HG03354 (cell line): Measurements from ENCODE around the gene CLC.
"Not testable (repeated sequence)": the region's sequence is repeated elsewhere in the genome, so short reads cannot be mapped to it uniquely, and the experiment has no call there.

ENCODE experiments used
- ATAC-seq: cut with Tn5 transposase; IDR thresholded peaks from one replicate; pipeline ENCODE4 v1.9.1; 2021; ENCODE audit warnings: mild to moderate bottlenecking; ENCODE audit not compliant: unreplicated experiment, poor library complexity, severe bottlenecking

CLC gene

DNA sequence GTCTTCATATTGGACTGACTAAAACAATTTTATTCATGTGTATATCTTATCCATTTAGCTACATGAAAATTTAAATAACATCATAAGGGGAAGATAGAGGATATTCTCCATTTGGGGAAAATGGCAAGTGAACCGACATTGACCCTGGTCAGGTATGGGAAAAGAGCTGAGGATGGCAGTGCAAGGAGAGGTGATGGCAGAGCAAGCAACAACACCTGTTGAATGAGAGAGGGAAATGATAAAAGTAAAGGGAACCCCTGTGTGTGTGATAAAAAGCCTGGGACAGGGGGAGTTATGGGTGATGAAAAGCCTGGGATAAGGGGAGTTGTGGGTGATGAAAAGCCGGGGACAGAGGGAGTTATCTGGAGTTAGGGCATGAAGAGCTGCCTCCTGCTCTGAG is 4.0 kb downstream of the CLC start:
- ATAC-seq, result no peak

DNA sequence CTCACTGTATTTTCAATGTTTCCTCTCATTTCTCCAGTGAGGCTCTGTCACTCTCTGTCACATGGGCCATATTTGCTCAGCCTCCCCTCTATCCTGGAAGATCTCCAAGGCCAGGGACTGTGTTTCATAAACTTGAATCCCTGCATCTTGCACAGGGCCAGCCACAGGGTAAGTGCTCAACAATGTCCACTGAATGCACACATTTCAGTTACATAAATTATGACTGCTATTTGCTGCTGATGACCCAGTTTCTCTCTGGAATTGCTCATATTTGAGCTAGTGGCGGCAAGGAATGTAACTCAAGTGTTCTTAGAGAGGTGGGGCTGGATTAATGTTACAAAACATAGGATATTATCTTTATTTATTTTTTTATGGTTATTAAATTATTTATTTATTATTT is 6.1 kb downstream of the CLC start:
- no peak for ATAC-seq

DNA sequence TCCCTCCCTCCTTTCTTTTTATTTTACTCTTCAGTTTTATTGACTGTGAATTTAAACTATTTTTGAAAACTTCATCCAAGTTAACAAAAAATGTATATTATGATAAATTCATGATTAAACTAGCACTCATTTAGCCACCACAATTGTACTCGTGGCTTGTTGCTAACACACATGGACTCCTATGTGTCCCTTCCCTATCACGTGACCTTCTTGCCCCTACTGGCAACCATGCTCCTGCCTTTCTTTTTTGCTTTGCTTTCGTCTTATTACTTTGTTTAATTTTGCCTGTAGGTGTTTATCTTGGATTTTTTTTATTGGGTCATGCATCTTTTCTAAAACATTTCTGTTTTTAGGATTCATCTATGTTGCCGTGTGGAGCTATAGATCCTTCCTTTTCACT is 8.2 kb downstream of the CLC start:
- ATAC-seq, result no peak

DNA sequence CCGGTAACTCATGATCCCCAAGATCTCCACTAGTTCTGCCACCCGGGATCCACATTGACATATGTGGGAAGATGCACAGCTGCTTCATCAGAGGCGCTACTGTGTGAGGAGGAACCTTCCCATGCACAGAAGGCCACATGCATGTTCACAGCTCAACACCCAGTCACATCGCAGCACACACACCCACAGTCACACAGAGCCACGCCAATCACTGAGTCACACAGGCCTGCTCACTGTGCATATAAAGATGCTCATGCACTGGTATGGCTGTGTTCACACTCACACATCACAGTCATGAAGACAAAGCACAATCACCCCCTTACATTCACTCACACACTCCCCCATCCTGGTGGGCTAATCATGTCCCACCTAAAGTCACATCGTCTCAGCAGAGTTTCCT is 9.8 kb downstream of the CLC start:
- no peak for ATAC-seq

DNA sequence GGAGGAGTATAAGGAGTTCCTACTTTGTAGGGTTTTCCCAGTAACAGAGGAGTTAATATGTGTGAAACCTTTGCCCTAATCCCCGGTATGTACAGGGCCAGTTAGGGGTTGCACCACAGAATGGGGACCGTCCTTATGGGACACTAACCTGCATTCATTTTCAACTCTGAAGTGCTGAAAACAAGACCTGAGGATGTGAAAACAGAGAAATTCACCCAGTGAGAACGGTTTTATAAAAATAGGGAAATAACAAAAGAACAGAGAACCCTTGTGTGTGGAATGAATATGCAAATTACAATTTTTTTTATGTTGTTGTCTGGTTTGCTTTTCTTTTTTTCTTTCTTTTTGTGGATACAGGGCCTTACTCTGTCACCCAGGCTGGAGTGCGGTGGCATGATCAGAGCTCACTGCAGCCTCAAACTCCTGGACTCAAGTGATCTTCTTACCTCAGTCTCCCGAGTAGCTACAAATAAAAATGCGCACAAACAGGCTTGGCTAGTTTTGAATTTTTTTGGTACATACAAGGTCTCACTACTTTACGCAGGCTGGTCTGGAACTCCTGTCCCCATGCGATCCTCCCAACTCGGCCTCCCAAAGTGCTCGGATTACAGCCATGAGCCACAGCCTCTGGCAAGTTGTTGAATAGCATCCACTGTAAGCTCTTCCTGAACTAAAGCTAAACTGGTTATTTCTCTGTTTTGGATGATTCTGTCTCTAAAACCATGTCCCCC is 10.6 kb downstream of the CLC start:
- no peak for ATAC-seq

DNA sequence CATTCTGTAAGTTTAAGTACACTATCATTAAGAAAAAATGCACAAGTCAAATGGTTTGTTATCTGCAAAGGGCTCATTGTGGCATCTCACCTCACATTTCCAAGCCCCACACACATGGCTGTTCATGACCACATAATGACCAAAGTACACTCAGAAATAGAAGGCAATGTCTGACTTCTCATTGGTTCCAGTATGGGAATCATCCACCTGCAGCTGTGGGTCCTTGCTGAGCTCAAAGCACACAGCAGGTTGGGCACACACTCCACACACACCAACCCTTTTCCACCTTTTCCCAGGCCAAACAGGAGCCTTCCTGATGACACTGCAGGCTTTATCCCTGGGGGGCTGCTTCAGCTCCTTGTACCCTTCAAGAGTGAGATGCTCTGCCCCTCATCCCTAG is 11.8 kb downstream of the CLC start:
- ATAC-seq, result no peak

DNA sequence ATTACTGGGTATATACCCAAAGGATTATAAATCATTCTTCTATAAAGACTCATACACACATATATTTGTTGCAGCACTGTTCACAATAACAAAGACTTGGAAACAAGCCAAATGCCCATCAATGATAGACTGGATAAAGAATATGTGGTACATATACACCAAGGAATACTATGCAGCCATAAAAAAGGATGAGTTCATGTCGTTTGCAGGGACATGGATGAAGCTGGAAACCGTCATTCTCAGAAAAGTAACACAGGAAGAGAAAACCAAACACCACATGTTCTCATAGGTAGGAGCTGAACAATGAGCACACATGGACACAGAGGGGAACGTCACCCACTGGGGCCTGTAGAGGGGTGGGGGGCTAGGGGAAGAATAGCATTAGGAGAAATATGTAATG is 17.7 kb downstream of the CLC start:
- ATAC-seq, result not testable (repeated sequence)

DNA sequence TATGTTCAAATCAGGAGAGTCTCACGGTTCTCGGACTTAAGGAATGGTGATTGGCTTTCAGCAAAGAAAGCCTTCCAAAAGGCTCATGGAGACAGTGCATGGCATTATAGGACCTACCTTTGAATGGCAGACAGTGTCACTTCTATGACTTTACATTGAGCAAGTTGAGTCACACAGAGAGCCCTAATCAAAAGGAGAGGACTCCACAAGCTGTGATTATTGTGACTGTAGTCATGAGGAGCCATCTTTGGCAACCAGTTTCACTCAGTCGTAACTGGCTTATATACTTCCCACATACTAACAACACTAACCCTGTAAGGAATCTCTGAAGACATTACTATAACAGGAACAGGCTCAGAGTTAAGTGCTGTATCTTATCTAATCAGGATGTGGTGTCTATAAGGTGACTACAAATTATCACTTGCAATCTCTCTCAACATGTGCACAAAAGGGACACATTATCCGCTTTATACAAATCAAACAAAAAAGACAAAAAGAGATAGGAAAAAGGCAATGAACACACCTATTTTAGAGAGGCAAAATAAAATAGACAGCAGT is 27.4 kb downstream of the CLC start:
- ATAC-seq, result no peak

DNA sequence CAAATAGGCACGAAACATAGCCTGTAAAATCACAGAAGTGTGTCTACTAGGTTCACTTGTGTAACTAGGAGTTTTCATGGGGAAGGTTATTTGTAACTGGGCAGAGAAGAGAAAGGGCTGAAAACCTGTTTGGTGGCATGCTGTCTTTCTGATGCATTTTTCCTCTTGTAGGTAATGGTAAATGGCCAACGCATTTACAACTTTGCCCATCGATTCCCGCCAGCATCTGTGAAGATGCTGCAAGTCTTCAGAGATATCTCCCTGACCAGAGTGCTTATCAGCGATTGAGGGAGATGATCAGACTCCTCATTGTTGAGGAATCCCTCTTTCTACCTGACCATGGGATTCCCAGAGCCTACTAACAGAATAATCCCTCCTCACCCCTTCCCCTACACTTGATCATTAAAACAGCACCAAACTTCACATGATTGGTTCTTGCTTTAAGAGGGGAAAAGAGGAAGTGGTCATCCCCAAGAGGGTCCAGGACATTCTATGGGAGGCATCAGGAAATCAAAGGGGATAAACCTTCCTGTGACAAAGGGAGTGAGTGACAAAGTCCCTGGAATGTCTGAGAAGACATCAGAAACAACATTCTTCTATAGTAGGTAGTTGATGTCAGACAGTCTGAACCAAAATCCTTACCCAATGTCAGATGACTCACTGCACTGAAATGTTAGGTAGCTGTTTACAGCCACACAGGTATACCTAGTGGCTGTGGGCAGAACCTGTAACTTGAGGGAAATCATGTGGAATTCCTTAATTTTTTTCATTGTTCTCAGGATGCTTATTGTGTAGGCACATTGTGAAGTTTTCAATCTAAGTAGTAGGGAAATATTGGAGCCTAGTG is 28.6 kb downstream of the CLC start:
- ATAC-seq, result no peak

DNA sequence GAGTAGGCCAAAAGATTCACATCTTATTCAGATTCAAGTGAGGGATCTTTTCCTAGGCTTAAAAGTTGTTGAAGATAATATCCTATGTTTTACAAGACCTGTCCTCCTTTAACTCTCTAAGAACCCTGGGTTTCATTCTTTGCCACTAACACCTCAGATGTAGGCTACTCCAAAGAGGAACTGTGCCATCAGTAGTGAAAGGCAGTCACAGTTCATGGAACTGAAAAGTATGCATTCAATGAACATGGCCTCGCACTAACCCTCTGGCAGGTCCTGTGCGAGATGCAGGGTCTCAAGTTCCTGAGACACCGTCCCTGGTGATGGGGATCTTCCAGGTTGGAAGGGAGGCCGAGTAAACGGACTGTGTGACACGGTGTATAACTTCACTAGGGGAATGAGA is 29.2 kb downstream of the CLC start:
- no peak for ATAC-seq

DNA sequence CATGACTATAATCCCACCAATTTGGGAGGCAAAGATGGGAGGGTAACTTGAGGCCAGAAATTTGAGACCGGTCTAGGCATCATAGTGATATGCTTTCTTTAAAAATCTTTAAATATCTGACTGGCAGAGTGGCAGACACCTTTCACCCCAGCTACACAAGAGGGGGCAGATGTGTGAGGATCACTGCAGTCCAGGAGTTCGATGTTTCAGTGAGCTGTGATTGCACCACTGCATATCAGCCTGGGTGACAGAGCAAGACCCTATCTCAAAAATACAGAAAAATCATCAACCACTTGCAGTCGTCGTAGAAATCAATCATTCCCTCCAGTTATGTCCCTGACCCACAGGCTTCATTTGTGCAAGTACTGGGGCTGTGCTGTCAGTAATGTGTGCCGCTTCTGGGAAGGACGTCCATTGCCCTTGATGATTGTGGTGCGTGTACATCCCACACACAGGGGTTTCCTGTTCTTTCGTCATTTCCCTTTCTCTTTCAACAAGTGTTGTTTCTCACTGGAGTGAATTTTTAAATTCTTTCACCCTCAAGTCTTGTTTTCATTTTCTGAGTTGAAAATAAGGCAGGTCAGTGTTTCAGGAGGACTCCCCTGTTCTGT is 32.1 kb downstream of the CLC start:
- no peak for ATAC-seq

DNA sequence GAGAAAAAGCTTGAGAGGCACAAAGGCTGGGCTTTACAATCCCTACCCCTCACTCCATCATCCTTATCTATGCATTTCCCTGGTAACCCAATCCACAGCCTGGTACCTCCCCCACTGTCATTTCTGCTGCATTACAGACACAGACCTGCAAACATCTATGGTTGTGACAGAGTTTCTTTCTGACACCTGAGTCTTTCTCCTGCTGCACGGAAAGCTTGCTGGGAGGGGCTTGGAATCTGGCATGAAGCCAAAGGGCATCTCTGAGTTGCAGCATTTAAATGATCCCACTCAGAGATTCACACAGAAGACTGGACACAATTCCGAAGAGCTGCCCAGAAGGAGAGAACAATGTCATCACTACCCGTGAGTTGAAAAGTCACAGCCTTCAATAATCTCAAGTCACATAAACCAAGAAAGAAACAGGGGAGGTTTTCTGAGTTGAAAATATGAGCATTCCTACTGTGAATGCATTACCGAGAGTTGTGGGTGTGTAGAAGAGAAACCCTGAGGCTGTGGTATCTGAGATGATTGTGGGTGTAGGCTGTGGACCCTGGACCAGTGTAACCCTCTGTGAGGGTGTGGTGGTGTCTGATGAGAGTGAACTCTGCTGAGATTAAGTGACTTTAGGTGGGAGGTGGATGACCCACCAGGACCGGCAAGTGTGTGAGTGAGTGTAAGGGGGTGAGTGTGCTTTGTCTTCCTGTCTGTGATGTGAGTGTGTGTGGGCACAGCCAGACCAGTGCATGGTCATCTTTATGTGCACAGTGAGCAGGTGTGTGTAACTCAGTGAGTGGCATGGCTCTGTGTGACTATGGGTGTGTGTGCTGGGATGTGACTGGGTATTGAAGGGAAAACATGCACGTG is 33.4 kb downstream of the CLC start, which contains the start of gene LGALS14:
Gene LGALS14 (plus strand): TSS at position 301 of the 864 bp plus-strand sequence. CDS start 48 bp downstream, at position 349.
- ATAC-seq, result no peak

DNA sequence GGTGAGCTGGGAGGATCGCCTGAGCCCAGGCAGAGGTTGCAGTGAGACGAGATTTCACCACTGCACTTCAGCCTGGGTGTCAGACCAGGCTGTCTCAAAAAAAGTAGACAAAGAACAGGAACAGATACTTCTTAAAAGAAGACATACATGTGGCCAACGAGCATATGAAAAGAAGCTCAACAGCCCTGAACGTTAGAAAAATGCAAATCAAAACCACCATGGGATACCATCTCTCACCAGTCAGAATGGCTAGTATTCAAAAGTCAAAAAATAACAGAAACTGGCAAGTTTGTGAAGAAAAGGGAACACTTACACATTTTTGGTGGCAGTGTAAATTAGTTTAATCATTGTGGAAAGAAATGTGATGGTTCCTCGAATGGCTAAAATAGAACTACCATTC is 36.5 kb downstream of the CLC start:
- no peak for ATAC-seq

DNA sequence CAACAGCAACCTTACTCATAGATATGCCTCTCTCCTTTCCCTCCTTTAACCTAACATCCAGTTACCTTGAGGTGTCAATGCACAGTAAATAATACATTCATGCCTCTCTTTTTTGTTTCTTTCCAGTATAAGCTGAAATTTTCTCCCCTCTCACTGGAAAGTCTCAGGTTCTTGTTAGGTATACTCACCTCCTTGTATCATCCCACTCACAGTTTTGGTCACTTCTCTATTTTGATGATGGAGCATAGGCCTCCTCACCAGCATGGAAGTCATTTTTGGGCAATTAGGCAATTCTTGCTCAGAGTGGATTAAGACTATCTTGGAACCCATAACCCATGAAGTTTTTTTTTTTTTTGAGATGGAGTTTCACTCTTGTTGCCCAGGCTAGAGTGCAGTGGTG is 39.3 kb downstream of the CLC start:
- no peak for ATAC-seq

DNA sequence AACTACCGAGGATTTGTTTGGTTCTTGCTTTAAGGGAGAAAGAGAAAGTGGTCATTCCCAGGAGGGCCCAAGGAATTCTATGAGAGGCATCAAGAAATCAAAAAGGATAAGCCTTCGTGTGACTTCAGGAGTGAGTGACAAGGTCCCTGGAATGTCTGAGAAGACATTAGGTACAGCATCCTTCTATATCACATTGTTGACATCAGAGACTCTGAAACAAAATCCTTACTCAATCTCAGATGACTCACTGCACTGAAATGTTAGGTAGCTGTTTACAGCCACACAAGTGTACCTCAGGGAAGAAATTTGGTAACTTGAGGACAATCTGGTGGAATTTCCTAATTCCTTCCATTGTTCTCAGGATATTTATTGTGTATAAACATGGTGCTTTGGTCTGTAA is 41.4 kb downstream of the CLC start:
- no peak for ATAC-seq

DNA sequence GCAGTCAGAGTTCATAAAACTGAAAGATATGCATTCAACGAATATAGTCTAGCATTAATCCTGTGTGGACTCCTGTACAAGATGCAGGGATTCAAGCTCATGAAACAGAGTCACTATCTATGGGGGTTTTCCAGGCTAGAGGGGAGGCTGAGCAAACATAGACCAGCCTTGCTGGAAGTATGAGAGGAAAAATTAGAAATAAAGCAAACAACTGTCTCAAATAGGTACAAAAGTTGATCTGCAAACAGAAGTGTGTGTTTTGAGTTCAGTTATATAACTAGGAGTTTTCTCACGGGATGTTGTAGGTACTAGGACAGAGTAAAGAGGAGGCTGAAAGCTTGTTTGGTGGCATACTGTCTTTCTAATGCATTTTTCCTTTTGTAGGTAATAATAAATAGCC is 42.1 kb downstream of the CLC start:
- ATAC-seq, result no peak

DNA sequence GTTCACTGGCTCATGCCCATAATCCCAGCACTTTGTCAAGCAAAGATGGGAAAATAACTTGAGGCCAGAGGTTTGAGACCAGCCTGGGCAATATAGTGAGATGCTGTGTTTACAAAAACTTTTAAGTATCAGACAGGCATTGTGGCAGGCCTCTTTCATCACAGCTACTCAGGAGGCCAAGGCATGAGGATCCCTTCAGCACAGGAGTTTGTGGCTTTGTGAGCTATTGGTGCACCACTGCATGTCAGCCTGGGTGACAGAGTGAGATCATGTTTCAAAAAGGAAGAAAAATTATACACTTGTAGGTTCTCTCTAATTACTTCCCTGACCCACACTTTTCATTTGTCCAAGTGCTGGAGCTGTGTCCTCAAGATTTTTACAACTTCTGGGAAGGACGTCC is 45.0 kb downstream of the CLC start:
- no peak for ATAC-seq

DNA sequence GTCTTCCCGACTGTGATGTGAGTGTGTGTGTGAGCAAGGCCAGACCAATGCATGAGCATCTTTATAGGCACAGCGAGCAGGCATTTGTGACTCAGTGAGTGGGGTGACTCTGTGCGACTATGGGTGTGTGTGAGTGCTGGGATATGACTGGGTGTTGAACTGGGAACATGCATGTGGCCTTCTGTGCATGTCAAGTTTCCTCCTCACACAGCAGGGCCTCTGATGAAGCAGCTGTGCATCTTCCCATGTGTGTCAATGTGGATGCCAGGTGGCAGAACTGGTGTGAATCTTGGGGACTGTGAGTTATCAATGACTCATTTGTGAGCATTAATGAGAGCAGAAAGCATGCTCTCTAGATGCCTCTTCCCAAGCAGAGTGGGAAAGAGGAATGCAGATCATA is 45.7 kb downstream of the CLC start:
- no peak for ATAC-seq

DNA sequence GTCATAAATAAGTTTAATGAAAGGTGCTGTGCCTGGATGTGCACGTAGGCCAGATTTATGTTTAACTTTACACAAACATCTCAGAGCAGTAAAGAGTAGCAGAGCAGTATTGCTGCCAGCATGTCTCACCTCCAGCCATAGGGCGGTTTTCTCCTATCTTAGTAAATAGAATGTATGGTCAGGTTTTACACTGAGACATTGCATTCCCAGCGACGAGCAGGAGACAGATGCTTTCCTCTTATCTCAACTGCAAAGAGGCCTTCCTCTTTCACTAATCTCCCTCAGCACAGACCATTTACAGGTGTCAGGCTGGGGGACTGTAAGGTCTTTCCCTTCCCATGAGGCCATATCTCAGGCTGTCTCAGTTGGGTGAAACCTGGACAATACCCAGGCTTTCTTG is 49.2 kb downstream of the CLC start:
- ATAC-seq, result not testable (repeated sequence)

DNA sequence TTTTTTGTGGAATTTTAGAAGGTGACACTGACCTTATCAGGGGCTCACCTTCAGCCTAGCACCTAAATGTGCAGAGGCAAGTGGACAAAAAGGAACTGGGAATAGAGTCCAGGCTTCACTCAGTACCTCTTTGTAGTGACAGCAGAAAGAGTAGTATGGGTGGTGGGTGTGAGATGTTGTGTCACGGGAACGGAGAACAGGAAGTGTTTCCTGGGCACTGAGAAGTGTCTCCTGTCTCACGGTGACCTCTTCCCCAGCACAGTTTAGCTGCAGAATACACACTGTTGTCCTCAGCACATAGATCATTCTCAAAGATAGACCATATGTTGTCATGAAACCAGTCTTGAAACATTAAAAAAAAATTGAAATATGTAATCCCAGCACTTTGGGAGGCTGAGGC is 51.1 kb downstream of the CLC start:
- ATAC-seq, result no peak
